Erythroblast (primary cell): Measurements from ENCODE around the gene LACTBL1.

Source experiments
- GATA1 ChIP-seq: IDR thresholded peaks from 2 replicates; pipeline ENCODE4 v1.6.1; 2011; ENCODE audit warnings: low read depth, mild to moderate bottlenecking, control low read depth, low read length, moderate library complexity
- POLR2A ChIP-seq: IDR thresholded peaks from 2 replicates; pipeline ENCODE4 v1.6.1; 2011; ENCODE audit warnings: mild to moderate bottlenecking, low read length

GRCh38 chr1:22976461-22977243 lies 4.0 kb upstream of the LACTBL1 start:
- TF ChIP-seq POLR2A = no peak
- TF ChIP-seq GATA1 = no peak
